Epithelial cell of umbilical artery (primary cell): Measurements from ENCODE around the gene SSTR4. TPM values are rescaled to one million over a fixed set of nuclear protein-coding genes. Genes with fewer than 3 reads are reported as not detected.

Experiments
- total RNA-seq: library from RNA; depleted of rRNA; stranded (reverse); fragments of >200 nt; gene quantifications from 2 replicates; pipeline ENCODE4 v1.2.3, GENCODE V29; 2014

The SSTR4 gene, protein sequence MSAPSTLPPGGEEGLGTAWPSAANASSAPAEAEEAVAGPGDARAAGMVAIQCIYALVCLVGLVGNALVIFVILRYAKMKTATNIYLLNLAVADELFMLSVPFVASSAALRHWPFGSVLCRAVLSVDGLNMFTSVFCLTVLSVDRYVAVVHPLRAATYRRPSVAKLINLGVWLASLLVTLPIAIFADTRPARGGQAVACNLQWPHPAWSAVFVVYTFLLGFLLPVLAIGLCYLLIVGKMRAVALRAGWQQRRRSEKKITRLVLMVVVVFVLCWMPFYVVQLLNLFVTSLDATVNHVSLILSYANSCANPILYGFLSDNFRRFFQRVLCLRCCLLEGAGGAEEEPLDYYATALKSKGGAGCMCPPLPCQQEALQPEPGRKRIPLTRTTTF
- not detected in 2 replicates for total RNA-seq

DNA sequence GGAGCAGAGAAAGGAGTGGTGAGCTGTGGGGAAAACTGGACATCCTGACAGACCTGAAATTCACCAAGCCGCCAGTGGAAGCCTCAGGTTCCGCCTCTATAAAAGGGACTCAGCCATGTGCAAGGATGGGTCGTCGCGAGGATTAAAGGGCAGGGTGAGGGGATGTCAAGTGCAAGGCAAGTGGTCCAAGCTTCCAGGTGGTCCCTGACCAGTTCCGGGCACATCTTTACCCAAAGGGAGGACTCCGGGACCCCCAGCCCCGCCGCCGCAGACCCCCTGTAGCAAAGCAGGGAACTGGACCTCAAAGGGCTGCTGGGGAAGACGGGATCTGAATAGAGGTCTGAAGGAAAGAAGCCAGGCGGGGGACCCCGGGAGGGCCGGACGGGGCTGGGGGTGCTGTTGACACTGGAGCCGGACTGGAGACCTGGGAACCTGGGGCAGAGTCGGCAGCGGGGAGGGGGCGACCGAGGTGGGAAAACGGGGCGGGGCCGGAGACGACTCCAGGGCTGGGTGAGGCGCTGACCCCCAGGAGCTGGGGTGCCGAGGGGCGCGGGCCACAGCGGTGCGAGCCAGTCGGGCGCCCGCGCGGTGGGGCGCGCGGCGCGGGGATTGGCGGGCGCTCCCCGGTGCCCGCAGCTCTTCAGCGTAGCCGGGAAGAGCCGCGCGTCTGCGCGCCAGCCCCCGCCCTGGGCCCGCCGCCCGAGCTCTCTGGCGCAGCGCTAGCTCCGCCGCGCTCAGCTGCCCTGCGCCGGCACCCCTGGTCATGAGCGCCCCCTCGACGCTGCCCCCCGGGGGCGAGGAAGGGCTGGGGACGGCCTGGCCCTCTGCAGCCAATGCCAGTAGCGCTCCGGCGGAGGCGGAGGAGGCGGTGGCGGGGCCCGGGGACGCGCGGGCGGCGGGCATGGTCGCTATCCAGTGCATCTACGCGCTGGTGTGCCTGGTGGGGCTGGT, at the start of gene SSTR4:
Gene SSTR4, plus strand, starts transcription at position 592 of the 951 bp plus-strand sequence. Its CDS starts 172 bp downstream, at position 764.

GRCh38 chr20:23049201-23050075, 14.3 kb downstream of the SSTR4 start, which contains the start of gene THBD:
THBD (minus strand) TSS chr20:23049672; CDS start chr20:23049504, 168 bp downstream.

GRCh38 chr20:23086056-23086566, 51.0 kb downstream of the SSTR4 start, which contains the start of gene CD93:
CD93 (minus strand) TSS chr20:23086324; CDS start chr20:23086192, 132 bp downstream.

Other genes starting within 250 kb of the SSTR4 start
- 11.7 and 32.7 TPM in 2 replicates for gene THBD, start 14.4 kb downstream of the SSTR4 start, total RNA-seq
- 533 and 565 TPM in 2 replicates for gene CD93, start 51.0 kb downstream of the SSTR4 start, total RNA-seq